Stimulated activated naive CD4-positive, alpha-beta T cell treated with Interleukin-2 at 50 U/mL for 16 hours (primary cell): ENCODE results near the gene CASP10.

Experiments
- DNase-seq: peaks from one replicate; lab custom pipeline; 2025; lab: John Stamatoyannopoulos, UW

Gene CASP10

GRCh38 chr2:201258666-201259615, 76.0 kb downstream of the CASP10 start:
- DNase-seq, result no peak

- DNase-seq, result peak; percentile 50
Observed at GRCh38 chr2:201260302-201260800, 77.4 kb downstream of the CASP10 start, which contains the start of gene CASP8. Gene CASP8, plus strand, starts transcription at chr2:201260536. Its CDS starts 5,951 bp downstream, at chr2:201266487.

- peak; percentile 56 for DNase-seq
Observed at GRCh38 chr2:201261471-201261870, 78.5 kb downstream of the CASP10 start.

GRCh38 chr2:201261906-201262305, 79.0 kb downstream of the CASP10 start:
- DNase-seq, result no peak

- DNase-seq, result peak; percentile 10
Observed at GRCh38 chr2:201262718-201263117, 79.8 kb downstream of the CASP10 start.

GRCh38 chr2:201263779-201264178, 80.8 kb downstream of the CASP10 start:
- peak; percentile 15 for DNase-seq

GRCh38 chr2:201264472-201265173, 81.7 kb downstream of the CASP10 start:
- no peak for DNase-seq

- no peak for DNase-seq
Observed at GRCh38 chr2:201266629-201267028, 83.7 kb downstream of the CASP10 start.

- DNase-seq, result peak; percentile 34
Observed at GRCh38 chr2:201267278-201268030, 84.5 kb downstream of the CASP10 start.

GRCh38 chr2:201269764-201270163, 86.8 kb downstream of the CASP10 start:
- no peak for DNase-seq

- DNase-seq, result no peak
Observed at GRCh38 chr2:201270293-201271001, 87.5 kb downstream of the CASP10 start.

GRCh38 chr2:201271917-201272316, 89.0 kb downstream of the CASP10 start:
- DNase-seq, result no peak

- DNase-seq, result no peak
Observed at GRCh38 chr2:201273330-201273983, 90.5 kb downstream of the CASP10 start.

GRCh38 chr2:201275069-201275468, 92.1 kb downstream of the CASP10 start:
- no peak for DNase-seq

- DNase-seq, result no peak
Observed at GRCh38 chr2:201275990-201276389, 93.0 kb downstream of the CASP10 start.

- no peak for DNase-seq
Observed at GRCh38 chr2:201276511-201276910, 93.6 kb downstream of the CASP10 start.
